Stomach (tissue), 9 donors: ENCODE data around the gene TMPRSS12. TPM values are rescaled to one million over a fixed set of nuclear protein-coding genes. Genes with fewer than 3 reads are reported as not detected.
"Not testable (repeated sequence)": the region's sequence is repeated elsewhere in the genome, so short reads cannot be mapped to it uniquely, and the experiment has no call there.

Experiments used
- DNase-seq, 2 donors: peaks; one replicate each; pipeline versions ENCODE4 v3.0.0 to v3.0.0-alpha.2; 2013 to 2019
- H3K27ac ChIP-seq, 5 donors: fragments of 200-600 bp in 4 of 5; sonication (generic) in 4 of 5; one replicate each; pipeline ENCODE4 v1.5.1; 2013 to 2019; ENCODE audit warnings: mild to moderate bottlenecking in 1 of 5, moderate library complexity in 1 of 5
- H3K27me3 ChIP-seq, 3 donors: fragments of 200-600 bp; sonication (generic); one replicate each; pipeline ENCODE4 v1.5.1; 2017 to 2019; ENCODE audit warnings: mixed run types in 1 of 3
- H3K36me3 ChIP-seq, 4 donors: fragments of 200-600 bp; sonication (generic); 1 replicate in 3 of 4; 2 replicates in 1 of 4; pipeline ENCODE4 v1.5.1; 2016 to 2019
- H3K4me1 ChIP-seq, 4 donors: fragments of 200-600 bp; sonication (generic); one replicate each; pipeline ENCODE4 v1.5.1; 2016 to 2019
- H3K4me3 ChIP-seq, 4 donors: fragments of 200-600 bp; sonication (generic) in 3 of 4; one replicate each; pipeline ENCODE4 v1.5.1; 2016 to 2019; ENCODE audit warnings: mild to moderate bottlenecking in 1 of 4
- H3K9me3 ChIP-seq, 4 donors: fragments of 200-600 bp; sonication (generic); one replicate each; pipeline ENCODE4 v1.5.1; 2016 to 2019
- EP300 ChIP-seq: sonication (generic); formaldehyde crosslinking; IDR thresholded peaks from one replicate; pipeline ENCODE4 v1.6.1; 2017; ENCODE audit warnings: antibody characterized with exemption
- POLR2A ChIP-seq, 4 donors: fragments of 450-650 bp; IDR thresholded peaks; one replicate each; pipeline ENCODE4 v1.6.1; 2016; ENCODE audit warnings: antibody characterized with exemption in 4 of 4, control low read depth in 2 of 4, mild to moderate bottlenecking in 1 of 4, moderate library complexity in 1 of 4
- POLR2AphosphoS5 ChIP-seq, 3 donors: sonication (generic); formaldehyde crosslinking; IDR thresholded peaks; one replicate each; pipeline ENCODE4 v1.6.1; 2016; ENCODE audit warnings: antibody characterized with exemption in 3 of 3
- WGBS, 5 donors: extraction: QIAGEN DNeasy Blood & Tissue Kit in 3 of 5; methylation state at CpG; one replicate each; pipeline versions ENCODE4 v1.1.5 to v1.1.7; 2013 to 2018; 5-methylcytosine and 5-hydroxymethylcytosine counted together
- intact Hi-C: fragments of 100-400 bp; cut with DNase I; formaldehyde crosslinking; loops from one replicate; pipeline ENCODE4 v1.15.1; 2023; ENCODE audit warnings: low total_unique reads
- polyA plus RNA-seq, 3 donors: library from polyadenylated mRNA; stranded (reverse); fragments of 200-250 nt; gene quantifications; one replicate each; pipeline ENCODE4 v1.2.3, GENCODE V29; 2013
- total RNA-seq, 5 donors: library from RNA; depleted of rRNA; stranded (reverse); fragments of >200 nt; gene quantifications; one replicate each; pipeline versions ENCODE4 v1.1.0 to v1.2.3, GENCODE V29; 2014 to 2016
- TF ChIP-seq, protein P1 (sequence below), 7 experiments: fragments of 450-650 bp in 4 of 7; fragments of 200-600 bp in 3 of 7; sonication (generic) in 3 of 7; IDR thresholded peaks; one replicate each; pipeline ENCODE4 v1.5.1; 2016 to 2019; ENCODE audit warnings: antibody characterized with exemption in 7 of 7, control low read depth in 2 of 7, mild to moderate bottlenecking in 1 of 7
- donor health status: healthy with polysubstance abuse.
- donor health status: Bipolar disorder and iron deficiency.
- donor health status: healthy.

The TMPRSS12 gene
- total and polyA plus RNA-seq, 8 donors, result not detected

- no peak for DNase-seq
- Histone ChIP-seq H3K36me3 (no peaks in the 10 kb centered on the region), H3K9me3 (peaks cover 0 to 9% (median 0%) of the 10 kb centered on the region in 4 donors), H3K27ac (no peak overlapping the region), H3K27me3 (peaks cover 0 to 8% (median 0%) of the 10 kb centered on the region in 3 donors), H3K4me3 (no peak overlapping the region), H3K4me1 (peaks cover 0 to 4% (median 0%) of the 10 kb centered on the region in 4 donors)
- 40 to 63% (median 47%) methylated on average over 7 of the region's 7 CpGs for WGBS, 5 donors
- intact Hi-C loops, result no loop called here
- TF ChIP-seq POLR2AphosphoS5 (IDR thresholded peaks at IDR 0.05), result no peak
- no peak for TF ChIP-seq EP300
- no peak for TF ChIP-seq POLR2A (IDR thresholded peaks at IDR 0.05)
- TF ChIP-seq, protein P1, sequence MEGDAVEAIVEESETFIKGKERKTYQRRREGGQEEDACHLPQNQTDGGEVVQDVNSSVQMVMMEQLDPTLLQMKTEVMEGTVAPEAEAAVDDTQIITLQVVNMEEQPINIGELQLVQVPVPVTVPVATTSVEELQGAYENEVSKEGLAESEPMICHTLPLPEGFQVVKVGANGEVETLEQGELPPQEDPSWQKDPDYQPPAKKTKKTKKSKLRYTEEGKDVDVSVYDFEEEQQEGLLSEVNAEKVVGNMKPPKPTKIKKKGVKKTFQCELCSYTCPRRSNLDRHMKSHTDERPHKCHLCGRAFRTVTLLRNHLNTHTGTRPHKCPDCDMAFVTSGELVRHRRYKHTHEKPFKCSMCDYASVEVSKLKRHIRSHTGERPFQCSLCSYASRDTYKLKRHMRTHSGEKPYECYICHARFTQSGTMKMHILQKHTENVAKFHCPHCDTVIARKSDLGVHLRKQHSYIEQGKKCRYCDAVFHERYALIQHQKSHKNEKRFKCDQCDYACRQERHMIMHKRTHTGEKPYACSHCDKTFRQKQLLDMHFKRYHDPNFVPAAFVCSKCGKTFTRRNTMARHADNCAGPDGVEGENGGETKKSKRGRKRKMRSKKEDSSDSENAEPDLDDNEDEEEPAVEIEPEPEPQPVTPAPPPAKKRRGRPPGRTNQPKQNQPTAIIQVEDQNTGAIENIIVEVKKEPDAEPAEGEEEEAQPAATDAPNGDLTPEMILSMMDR (IDR thresholded peaks at IDR 0.05), result no peak
These were observed 802 bp upstream of the TMPRSS12 start for GRCh38 chr12:50841716-50842531.

GRCh38 chr12:50845021-50845647, 2.4 kb downstream of the TMPRSS12 start:
- intact Hi-C loops, result no loop called here
- Histone ChIP-seq H3K36me3 (no peaks in the 10 kb centered on the region), H3K4me1 (peaks cover 0 to 4% (median 0%) of the 10 kb centered on the region in 4 donors), H3K27me3 (peaks cover 0 to 8% (median 0%) of the 10 kb centered on the region in 3 donors), H3K9me3 (peaks cover 0 to 9% (median 0%) of the 10 kb centered on the region in 4 donors), H3K27ac (no peak overlapping the region), H3K4me3 (no peak overlapping the region)
- no peak for TF ChIP-seq POLR2AphosphoS5 (IDR thresholded peaks at IDR 0.05)
- no peak for TF ChIP-seq EP300
- TF ChIP-seq, protein P1 (IDR thresholded peaks at IDR 0.05), result no peak
- no peak for TF ChIP-seq POLR2A (IDR thresholded peaks at IDR 0.05)
- no peak for DNase-seq

DNA sequence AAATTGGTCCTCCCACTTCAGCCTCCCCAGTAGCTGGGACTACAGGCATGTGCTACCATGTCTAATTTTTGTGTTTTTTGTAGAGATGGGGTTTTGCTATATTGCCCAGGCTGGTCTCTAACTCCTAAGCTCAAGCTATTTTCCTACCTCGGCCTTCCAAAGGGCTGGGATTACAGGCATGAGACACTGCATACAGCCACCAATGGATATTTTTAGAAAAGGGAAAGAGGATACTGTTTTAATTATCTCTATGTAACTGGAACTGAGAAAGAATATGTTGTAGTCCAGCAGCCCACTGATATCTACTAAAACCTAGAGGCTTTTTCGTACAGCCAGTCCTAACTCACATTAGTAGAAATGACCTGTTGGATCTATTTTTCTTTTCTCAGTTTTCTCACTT, 6.2 kb downstream of the TMPRSS12 start:
- no peak overlapping the region for H3K27ac ChIP-seq
- H3K9me3 ChIP-seq, result no peaks in the 10 kb centered on the region
- no peaks in the 10 kb centered on the region for H3K27me3 ChIP-seq
- no peak overlapping the region for H3K4me3 ChIP-seq
- no peaks in the 10 kb centered on the region for H3K4me1 ChIP-seq
- intact Hi-C loops, result no loop called here
- DNase-seq, result no peak
- H3K36me3 ChIP-seq, result no peaks in the 10 kb centered on the region
- TF ChIP-seq, protein P1 (IDR thresholded peaks at IDR 0.05), result no peak
- WGBS, 5 donors, result 92 to 100% (median 94%) methylated on average over 2 of the region's 2 CpGs

DNA sequence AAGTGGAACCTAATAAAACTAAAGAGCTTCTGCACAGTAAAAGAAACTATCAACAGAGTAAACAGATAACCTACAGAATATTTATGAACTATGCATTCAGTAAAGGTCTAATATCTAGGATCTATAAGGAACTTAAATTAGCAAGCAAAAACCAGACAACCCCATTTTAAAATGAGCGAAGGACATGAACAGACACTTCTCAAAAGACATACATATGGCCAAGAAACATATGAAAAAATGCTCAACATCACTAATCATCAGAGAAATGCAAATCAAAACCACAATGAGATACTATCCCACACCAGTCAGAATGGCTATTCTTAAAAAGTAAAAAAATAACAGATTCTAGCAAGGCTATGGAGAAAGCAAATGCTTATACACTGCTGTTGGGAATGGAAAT, 12.5 kb downstream of the TMPRSS12 start:
- H3K27me3 ChIP-seq, intact Hi-C loops, H3K4me3 ChIP-seq, DNase-seq, H3K9me3 ChIP-seq, H3K4me1 ChIP-seq, H3K27ac ChIP-seq, H3K36me3 ChIP-seq: not testable (repeated sequence)
- 96 to 100% (median 97%) methylated on average over 1 of the region's 1 CpG for WGBS, 5 donors

GRCh38 chr12:50855679-50856078, 13.0 kb downstream of the TMPRSS12 start:
- H3K27me3 ChIP-seq, H3K27ac ChIP-seq, H3K36me3 ChIP-seq, DNase-seq, H3K4me3 ChIP-seq, H3K9me3 ChIP-seq, H3K4me1 ChIP-seq, intact Hi-C loops: not testable (repeated sequence)
- WGBS, 5 donors, result 69 to 81% (median 76%) methylated on average over 2 of the region's 2 CpGs
